Fibroblast of the conjunctiva (primary cell): ENCODE results near the gene DPF3.
"Not testable (repeated sequence)": the region's sequence is repeated elsewhere in the genome, so short reads cannot be mapped to it uniquely, and the experiment has no call there.

Experiments used
- DNase-seq: peaks from one replicate; pipeline ENCODE4 v3.0.0-alpha.2; 2010; ENCODE audit warnings: low read depth

Gene DPF3

DNA sequence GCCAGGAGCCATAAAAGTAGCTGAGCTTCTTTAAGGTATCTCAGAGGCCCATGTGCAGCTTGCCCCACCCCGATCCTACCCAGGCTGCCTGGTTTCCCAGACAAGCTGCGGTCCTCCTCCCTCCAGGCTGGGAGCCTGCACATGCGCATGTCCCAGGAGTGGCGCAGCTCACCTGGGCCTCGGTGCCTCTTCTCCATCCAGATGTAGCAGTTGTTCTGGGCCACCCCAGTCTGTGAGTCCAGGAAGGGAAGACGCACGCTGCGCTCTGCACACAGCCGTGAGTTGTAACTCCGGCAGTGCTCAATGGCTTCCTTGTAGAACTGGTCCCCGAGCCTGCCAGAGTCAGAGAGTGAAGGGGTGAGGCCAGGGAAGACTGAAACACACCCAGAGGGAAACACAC is 122.3 kb downstream of the DPF3 start:
- no peak for DNase-seq

DNA sequence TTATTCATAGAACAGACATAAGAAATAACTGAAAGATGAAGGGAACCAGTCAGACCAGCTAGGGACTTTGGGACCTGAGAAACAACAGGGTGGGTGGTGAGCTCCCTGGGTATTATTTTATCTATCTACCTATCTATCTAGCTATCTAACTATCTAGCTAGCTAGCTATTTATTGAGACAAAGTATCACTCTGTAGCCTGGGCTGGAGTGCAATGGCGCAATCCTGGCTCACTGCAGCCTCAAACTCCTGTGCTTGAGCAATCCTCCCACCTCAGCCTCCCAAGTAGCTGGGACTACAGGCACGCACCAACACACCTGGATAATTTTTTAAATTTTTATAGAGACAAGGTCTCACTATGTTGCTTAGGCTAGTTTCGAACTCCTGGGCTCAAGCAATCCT is 127.6 kb downstream of the DPF3 start:
- no peak for DNase-seq

DNA sequence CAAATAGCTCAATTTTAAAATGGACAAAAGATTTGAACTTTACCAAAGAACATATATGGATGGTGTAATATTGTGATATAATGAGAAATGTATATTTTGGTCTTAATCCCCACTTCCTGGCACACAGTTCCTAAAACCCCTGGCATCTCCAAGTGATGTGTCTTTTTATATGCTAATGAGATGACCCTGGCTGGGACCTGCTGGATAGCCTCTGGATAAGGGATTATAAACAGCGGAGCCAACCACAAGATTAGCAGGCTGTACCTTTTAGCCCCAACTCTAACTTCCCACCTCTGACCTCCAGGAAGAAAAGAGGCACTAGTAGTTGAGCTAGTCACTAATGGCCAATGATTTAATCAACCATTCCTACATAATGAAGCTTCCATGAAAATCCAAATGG is 130.0 kb downstream of the DPF3 start:
- DNase-seq = no peak

DNA sequence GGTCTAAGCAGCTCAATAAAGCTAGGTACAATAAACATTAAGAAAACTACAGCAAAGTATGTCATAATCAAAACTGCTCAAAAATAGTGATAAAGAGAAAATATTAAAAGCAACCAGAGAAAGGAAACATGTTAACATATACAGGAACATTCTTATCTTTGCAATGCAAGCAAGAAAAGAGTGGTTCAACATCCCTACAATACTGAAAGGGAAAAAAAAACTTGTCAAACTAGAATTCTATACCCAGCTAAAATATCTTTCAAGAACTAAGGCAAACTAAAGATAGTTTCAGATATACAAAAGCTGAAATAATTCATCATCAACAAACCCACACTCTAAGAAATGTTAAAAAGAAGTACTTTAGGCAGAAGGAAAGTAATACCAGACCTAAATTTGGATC is 134.2 kb downstream of the DPF3 start:
- no peak for DNase-seq

DNA sequence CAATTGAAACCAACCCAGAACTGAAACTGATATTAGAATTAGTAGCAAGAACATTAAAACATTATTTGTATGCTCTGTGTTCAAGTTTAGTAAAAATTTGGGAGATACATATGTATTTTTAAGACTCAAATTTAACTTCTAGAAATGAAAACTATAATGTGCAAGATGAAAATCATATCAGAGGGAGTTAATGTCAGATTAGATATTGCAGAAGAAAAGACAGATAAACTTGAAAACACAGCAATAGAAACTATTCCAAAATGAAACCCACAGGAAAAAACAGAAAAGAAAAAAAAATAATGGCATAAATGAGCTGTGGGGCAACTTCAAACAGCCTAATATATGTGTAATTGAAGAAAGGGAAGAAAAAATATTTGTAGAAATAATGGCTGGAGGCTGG is 134.9 kb downstream of the DPF3 start:
- DNase-seq = no peak

DNA sequence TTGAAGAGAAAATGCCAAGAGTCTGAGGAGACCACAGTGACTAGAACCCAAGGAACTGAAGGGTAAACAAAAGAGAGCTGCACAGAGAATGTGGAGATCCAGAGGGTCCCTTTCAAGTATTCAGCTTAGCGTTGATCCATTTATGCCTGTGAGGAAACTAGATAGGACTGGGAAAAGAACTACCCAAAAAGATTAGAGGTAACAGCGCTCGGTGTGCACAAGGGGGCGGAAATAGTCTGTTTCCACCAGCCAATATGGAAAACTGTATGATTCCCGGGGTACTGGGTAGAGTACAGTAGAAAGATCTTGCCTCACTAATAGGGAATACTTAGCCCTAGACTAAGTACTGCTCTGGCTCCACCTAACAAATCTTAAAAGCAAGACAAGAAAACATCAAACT is 135.5 kb downstream of the DPF3 start:
- DNase-seq = no peak

DNA sequence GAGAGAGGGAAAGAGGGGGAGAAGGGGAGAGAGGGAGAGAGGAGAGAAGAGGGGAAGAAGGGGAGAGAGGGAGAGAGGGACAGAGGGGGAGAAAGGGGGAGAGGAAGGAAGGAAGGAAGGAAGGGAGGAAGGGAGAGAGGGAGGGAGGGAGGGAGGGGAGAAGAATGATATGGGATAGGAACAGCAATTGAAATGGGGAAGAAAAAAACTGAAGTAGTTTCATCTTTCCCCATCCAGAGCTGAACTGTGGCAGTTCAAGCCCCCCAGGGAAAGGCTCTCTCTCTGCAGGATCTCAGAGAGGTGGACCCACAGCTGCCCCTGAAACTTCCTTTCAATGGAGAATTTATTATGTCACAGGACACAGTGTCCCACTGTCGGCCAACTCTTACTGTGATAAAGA is 136.9 kb downstream of the DPF3 start:
- DNase-seq = no peak

DNA sequence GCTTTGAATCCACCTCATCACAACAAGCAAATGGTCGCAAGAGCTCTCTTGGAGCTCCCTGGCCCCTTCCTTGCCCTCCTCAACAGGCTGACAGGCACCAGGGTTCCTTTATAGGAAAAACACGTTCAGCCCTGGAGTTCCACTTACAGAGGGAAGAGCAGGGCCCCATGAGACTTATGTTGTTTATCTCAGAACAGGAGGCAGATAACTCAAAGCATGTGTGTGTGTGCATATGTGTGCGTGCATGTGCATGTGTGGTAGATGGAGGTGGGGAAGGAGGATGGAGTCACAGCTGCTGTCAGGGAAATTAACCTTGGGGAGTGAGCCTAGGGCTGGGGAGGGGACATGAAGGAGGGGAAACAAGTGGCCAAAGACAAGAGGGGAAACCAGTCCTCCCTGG is 138.1 kb downstream of the DPF3 start:
- peak; percentile 47 for DNase-seq

DNA sequence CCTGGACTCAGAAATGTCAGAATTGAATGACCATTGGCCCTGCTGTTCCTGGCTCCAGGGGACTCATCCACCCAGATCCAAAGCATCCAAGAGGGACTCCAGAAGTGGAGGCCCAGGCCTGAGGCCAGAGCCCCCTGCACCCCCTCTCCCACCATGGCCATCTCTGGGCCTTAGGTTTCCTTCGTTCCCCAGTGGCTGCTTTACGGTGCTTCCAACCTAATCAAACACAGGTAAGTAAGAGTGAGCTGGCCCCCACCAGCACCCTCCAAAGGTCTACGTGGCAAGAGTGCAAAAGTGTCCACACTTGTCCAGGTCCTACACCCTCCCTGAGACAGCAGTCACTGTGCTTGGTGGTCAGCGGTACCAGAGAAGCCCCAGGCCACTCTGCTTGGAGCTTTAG is 139.0 kb downstream of the DPF3 start:
- no peak for DNase-seq

DNA sequence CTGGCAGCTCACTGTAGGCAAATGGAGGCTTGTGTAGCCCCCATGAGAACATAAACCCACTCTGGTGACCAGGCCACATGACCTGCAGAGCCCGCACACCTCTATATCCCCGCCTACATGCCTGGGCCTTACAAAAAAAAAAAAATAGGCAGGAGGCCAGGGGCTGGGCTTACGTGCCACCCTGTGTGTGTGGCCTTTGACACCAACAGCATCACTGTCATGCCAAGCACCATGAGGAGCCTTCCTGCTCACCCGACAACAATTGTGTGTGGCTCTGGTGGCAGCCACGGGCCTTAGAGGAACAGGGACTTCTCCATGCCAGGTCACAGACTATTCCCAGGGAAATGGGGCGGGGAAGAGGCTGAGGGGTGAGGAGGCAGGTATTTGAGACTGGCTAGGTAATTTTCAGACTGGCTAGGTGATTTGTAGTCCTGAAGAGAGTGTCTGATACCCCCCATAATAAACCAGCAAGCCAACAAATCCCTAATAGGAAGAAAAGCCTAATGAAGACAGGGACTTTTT is 140.0 kb downstream of the DPF3 start:
- no peak for DNase-seq

DNA sequence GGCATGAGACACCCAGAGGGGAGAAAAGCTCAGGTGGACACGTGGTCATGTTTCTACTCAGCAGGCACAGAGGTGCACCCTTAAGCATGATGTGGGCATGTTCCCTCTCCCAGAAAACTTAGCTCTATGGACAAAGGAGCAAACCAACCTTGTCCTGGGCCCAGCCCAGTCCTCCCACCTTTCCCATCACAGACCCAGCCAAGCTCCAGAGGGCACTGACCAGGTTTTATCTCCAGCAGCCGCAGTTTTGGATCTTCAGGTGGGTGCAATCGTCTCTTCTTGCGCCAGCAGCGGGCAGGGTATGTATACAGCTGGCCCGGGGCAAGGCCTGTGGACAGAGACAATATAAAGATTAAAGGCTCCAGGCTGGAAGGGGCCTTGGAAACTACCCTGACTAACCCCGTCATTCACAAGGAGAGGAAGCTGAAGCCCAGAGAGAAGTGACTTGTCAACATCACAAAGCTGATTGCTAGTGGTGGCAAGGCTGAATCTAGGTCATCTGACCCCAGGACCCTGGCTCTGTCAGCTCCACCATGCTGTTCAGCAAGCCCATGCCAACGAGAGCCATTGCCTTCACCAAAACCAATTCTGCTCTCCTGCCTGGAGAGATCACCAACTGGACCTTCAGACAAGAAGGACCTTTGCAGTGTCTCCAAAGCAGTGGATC is 140.7 kb downstream of the DPF3 start:
- no peak for DNase-seq

DNA sequence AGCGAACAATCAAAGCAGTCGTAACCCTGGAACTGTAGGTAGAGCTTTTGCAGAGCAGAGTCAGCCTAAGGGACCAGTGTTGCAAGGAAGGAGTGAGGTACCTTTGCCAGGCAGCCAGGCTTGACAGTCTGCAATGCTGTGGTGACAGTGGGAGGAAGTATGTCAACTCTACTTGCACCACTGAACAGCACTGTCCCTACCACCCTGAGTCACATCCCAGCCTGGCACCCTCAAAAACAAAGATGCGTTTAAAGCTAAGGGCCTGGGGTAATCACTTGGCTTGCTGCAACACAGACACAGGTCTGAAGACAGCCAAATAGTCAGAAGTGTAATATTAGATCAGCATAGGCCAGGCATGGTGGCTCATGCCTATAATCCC is 141.9 kb downstream of the DPF3 start:
- no peak for DNase-seq

DNA sequence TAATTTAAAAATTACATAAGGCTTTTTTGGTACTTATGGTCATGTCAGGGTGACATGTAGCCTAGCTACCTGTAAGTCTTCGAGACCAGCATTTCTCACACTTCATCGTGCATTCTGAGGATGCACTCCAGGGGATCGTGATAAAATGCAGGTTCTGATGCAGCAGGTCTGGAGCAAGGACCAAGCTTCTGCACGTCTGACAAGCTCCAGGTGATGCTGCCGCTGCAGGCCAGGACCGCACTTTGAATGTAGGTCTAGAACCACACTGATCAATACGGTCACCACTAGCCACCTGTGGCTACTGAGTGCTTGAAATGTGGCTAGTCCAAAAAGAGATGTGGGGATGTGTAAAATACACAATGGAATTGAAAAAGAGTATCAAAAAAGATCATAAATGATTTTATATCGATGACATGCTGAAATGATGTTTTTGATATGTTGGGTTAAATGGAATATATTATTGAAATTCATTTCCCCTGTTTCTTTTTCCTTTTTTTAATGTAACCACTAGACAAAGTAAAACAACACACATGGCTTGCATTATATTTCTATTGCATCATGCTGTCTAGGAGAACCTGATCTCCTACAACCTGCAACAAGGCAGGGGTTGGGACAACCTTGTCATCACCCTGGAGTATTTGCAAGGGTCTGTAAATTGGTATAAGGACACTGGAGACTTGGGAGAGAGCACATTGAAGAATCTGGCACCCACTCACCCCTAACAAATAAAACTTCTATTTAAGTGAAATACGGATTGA is 142.4 kb downstream of the DPF3 start:
- no peak for DNase-seq

DNA sequence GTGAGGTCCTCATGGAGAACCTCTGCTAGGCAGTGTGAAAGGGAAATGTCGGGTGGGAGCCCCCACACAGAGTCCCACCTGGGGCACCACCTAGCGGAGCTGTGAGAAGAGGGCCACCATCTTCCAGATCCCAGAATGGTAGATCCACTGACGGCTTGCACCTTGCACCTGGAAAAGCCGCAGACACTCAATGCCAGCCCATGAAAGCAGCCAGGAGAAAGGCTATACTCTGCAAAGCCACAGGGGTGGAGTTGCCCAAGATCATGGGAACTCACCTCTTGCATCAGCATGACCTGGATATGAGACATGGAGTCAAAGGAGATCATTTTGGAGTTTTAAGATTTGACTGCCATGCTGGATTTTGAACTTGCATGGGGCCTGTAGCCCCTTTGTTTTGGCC is 145.0 kb downstream of the DPF3 start:
- not testable (repeated sequence) for DNase-seq

DNA sequence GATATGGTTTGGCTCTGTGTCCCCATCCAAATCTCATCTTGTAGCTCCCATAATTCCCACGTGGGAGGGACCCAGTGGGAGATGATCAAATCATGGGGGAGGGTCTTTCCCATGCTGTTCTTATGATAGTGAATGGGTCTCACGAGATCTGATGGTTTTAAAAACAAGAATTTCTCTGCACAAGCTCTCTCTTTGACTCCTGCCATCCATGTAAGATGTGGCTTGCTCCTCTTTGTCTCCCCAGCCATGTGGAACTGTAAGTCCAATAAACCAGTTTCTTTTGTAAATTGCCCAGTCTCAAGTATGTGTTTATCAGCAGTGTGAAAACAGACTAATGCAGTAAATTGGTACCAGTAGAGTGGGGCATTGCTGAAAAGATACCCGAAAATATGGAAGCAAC is 146.2 kb downstream of the DPF3 start:
- no peak for DNase-seq

DNA sequence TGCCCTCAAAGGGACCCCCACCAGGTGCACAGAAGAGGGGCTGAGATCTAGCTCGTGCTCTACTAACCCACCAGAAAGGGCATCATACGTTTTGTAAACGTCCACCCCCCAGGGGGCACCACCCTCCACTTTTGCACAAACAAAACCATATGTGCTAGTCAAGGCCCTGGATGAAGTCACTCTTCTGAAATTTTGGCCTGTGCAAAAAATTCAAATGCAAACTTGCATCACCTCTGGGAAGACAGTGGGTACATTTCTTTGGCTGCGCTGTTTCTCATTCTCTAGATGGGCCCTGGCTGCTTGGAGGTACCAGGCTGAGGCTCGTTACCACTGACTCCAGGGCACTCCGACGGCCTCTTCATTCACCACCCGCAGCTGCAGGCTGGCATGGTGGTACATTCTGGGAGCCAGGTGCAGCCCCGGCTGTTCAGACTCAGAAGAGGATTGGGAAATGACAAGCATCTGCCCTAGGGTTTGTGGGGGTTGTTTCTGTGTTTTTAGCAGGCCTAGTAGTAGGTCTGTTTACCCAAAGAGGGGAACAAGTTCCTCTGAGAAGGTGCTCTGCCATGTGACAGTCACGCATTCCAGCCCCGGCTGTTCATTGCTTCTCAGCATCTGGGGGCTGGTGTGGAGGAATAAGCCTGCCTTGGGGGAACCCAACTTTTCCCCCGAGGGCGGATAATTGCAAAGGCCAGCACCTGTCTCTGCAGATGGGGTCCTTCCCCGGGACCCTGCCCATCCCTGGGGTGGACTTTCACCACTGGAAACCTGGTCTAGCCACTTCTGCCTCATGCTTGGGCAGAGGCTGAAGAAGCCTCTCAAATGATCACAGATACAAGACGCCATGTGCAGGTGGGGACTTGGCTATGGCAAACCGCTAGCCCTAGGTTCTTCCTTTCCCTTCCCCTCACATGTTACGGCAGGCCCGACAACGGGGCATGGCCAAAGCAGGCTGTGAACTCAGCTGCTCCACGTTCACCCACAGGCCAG is 147.6 kb downstream of the DPF3 start:
- peak; percentile 89 for DNase-seq

DNA sequence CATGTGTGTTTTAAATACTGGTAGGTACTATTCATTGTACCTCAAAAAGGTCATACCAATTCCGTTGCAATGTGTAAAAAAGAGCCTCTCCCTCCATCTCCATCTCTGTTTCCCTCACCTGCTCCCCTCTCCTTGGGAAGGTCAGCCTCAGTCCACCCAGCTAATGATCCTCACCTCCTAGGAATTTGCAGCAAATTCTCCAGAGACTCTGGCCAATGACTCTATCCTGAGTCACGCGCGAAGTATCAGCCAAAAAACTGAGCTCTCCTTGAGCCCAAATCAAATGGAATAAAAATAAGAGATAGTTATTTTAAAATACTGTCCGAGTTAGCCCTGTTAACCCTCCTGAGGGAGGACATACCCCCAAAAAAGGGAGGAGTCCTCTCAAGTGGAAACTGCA is 148.4 kb downstream of the DPF3 start:
- DNase-seq = peak; percentile 71

DNA sequence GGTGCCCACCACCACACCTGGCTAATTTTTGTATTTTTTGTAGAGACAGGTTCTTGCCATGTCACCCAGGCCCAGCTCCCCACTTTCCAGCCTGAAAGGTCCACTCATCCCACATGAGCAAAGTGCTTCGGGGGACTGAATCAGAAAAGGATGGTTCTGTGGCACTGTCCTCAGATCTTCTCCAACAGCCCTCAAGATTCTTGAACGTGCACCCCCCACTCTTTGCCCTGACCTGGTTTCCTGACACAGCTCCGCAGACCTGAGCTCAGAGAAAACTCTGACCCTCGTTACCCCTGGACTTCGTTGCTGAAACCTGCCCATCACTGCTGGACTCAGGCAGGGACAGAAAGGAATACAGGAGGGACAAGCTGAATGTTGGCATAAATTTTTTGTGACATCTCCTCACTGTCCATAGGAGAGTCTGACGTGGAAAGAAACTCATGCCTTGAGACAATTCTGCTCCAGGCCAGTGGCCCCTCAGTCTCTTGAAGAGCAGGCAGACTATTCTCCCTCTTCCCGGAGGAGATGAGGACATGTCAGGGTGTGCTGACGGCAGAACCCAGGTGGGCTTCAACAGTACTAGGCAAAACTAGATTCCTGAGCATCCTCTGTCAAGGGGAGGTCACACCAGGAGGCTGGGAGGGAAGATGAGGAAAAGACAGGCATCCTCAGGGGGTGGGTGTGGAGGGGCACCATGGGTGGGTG is 149.3 kb downstream of the DPF3 start:
- DNase-seq = no peak

DNA sequence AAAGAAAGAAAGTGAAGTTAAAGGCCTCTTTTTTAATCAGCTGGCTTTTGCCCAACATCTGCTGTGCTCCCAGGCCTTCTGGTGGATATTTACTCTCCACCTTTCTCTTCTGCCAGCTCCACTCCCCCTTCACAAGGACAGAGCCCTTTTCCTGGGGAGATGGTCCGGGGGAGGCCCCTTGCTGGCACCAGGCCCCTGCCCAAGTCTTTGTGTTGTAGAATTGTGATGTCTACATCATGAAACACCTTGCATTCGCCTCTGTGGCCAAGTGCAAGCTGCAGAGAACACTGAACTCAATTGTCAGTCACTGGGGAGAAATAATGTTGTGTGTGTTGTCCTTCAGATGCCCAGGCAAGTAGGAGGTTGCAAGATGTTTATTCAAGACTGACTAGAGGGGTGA is 150.3 kb downstream of the DPF3 start:
- DNase-seq = no peak

DNA sequence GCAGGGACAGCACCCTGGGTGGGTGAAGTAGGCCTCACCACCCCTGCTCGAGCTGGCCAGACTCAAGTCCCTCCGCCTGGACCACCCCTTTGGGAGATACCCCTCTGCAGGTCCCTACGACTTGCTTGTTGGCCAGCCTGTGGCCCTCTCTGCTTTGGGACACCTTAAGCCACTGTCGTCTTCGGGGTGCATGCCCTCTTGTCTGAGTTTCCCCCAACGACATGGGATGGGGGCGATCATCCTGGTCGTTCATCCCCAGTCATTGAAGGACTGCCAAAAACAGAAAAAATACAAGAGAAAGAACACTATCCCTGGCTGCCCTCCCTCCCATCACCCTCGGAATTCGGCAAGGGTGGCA is 151.1 kb downstream of the DPF3 start:
- DNase-seq = no peak

DNA sequence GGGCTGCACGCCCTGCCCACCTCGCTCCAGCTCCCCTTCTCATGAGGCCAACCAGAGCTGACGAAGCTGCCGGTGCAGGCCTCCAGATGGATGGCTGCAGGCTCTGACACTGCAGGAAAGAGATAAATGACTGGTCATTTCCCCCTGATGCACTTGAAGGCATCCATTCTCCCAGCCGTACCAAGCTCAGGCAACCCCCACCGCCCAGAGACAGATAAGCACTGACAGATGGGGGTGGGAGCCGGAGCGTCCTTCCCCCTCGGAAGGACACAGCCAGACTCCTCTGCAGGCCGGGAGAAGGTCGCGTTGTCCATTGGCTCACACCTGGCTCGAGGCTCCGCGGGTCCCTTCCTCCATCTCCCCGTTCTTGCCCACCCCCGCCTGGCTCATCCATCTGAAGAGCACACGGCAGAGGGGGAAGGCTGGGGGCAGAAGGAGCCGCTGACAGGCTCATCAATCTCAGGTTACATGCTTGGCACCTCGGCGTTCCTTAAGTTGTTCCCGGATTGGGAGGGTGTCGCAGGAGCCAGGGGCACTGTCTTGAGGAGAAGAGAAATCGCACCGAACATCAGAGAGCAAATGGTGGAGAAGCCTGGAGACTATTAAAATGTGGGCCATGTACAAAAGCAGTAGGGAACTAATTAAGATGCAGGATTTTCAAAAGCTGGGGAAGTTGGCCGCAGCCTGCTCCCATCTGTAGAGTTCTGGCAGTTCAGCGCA is 151.6 kb downstream of the DPF3 start:
- no peak for DNase-seq

DNA sequence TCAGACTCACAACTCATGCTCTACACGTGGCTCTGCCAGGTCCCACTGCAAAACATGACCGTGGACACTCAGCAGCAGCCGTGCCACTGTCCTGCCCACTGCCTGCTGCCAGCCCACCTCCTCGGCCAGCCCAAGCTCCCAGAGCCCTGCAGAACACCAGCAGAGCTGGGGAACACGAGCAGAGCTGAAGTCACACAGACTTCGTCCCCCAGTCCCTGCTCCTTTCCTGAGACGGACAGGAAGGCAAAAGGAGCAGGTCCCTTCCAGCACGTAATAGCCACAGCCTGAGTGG is 152.1 kb downstream of the DPF3 start:
- DNase-seq = no peak
